HCT116 (cell line): ENCODE measurements around the gene SLC10A6. TPM values are rescaled to one million over a fixed set of nuclear protein-coding genes. Genes with fewer than 3 reads are reported as not detected.

ENCODE experiments used
- ATAC-seq: fragments of 200-7000 bp; cut with Tn5 transposase; 2 replicates; pipeline ENCODE4 v1.9.1; 2020; ENCODE audit warnings: mild to moderate bottlenecking, moderate library complexity
- BruUV-seq: library from RNA; stranded (reverse); fragments of 400-500 nt; replicated peaks from 2 replicates; lab custom pipeline; 2021; lab: Mats Ljungman, UMichigan
- CTCF ChIA-PET: fragments of 300-600 bp; sonication (Branson Sonifier 250); formaldehyde crosslinking; loops from one replicate; lab custom pipeline; 2021; ENCODE audit warnings: antibody characterized with exemption; lab: Charles Lee
- POLR2A ChIA-PET: fragments of 300-600, 350-600 bp; sonication (Branson Sonifier 250); formaldehyde crosslinking; loops from one replicate; lab custom pipeline; 2021; ENCODE audit warnings: antibody characterized with exemption; lab: Charles Lee
- RAD21 ChIA-PET, 2 experiments: fragments of 300-600 bp; sonication (Branson Sonifier 250); formaldehyde crosslinking; loops; one replicate each; lab custom pipeline; 2023; ENCODE audit warnings: low total read pairs in 2 of 2; ENCODE audit not compliant: uncharacterized antibody in 2 of 2, unreplicated experiment in 2 of 2, low non-redundant PET in 1 of 2; lab: Charles Lee
- DNase-seq: peaks from one replicate; pipeline ENCODE4 v3.0.0-alpha.2; 2010; ENCODE audit warnings: low read depth, low spot score
- H2AFZ ChIP-seq: fragments of 200-600 bp; shearing (Covaris generic), sonication (generic); 2 replicates; pipeline ENCODE4 v1.6.1; 2017; ENCODE audit warnings: low read depth, mixed run types, mixed read lengths, antibody characterized with exemption, low read length; ENCODE audit not compliant: poor library complexity, severe bottlenecking
- H3K27ac ChIP-seq: 2 replicates; pipeline ENCODE4 v1.5.1; 2012; ENCODE audit warnings: low read depth, low read length
- H3K27me3 ChIP-seq: fragments of 200-600 bp; sonication (generic); 2 replicates; pipeline ENCODE4 v1.6.1; 2016; ENCODE audit warnings: mixed run types, low read length, mixed read lengths; ENCODE audit not compliant: insufficient read depth
- H3K36me3 ChIP-seq, 2 experiments: fragments of 200-500 bp in 1 of 2; fragments of 200-600 bp in 1 of 2; sonication (Bioruptor generic) in 1 of 2; sonication (generic) in 1 of 2; 2 replicates each; pipeline versions ENCODE4 v1.5.1 to v1.6.1; 2014 to 2016; ENCODE audit warnings: low read length in 2 of 2, inconsistent platforms in 1 of 2, mixed read lengths in 1 of 2, mixed run types in 1 of 2; ENCODE audit not compliant: insufficient read depth in 2 of 2, control insufficient read depth in 1 of 2
- H3K4me1 ChIP-seq, 2 experiments: fragments of 200-600 bp in 1 of 2; sonication (generic) in 1 of 2; 2 replicates each; pipeline versions ENCODE4 v1.5.1 to v1.6.1; 2012 to 2017; ENCODE audit warnings: low read length in 2 of 2, inconsistent platforms in 1 of 2, mild to moderate bottlenecking in 1 of 2, mixed read lengths in 1 of 2, mixed run types in 1 of 2, moderate library complexity in 1 of 2; ENCODE audit not compliant: insufficient read depth in 2 of 2, control insufficient read depth in 1 of 2
- H3K4me2 ChIP-seq: fragments of 200-600 bp; sonication (generic); 2 replicates; pipeline ENCODE4 v1.6.1; 2017; ENCODE audit warnings: mixed run types, low read length, mixed read lengths
- H3K4me3 ChIP-seq, 2 experiments: fragments of 200-600 bp in 1 of 2; sonication (generic) in 1 of 2; replicated peaks in 1 of 2; 2 replicates each; pipeline ENCODE4 v1.5.1; 2011 to 2016; ENCODE audit warnings: low read length in 2 of 2, control low read depth in 1 of 2, low read depth in 1 of 2, mild to moderate bottlenecking in 1 of 2, mixed read lengths in 1 of 2, mixed run types in 1 of 2
- H3K79me2 ChIP-seq: fragments of 200-600 bp; sonication (generic); 2 replicates; pipeline ENCODE4 v1.6.1; 2017; ENCODE audit warnings: mild to moderate bottlenecking, mixed run types, low read length, moderate library complexity, mixed read lengths; ENCODE audit not compliant: insufficient read depth
- H3K9ac ChIP-seq: fragments of 200-600 bp; sonication (generic); 2 replicates; pipeline ENCODE4 v1.6.1; 2016; ENCODE audit warnings: low read length, mixed read lengths
- H3K9me2 ChIP-seq: fragments of 200-600 bp; sonication (generic), shearing (Covaris generic); 2 replicates; pipeline ENCODE4 v1.6.1; 2017; ENCODE audit warnings: mixed run types, mild to moderate bottlenecking, moderate library complexity; ENCODE audit not compliant: insufficient read depth
- H3K9me3 ChIP-seq, 2 experiments: fragments of 200-500 bp in 1 of 2; fragments of 200-600 bp in 1 of 2; sonication (Bioruptor generic) in 1 of 2; sonication (generic) in 1 of 2; 2 replicates each; pipeline ENCODE4 v1.6.1; 2014 to 2017; ENCODE audit warnings: low read length in 2 of 2, mixed read lengths in 2 of 2, inconsistent platforms in 1 of 2, low read depth in 1 of 2, mild to moderate bottlenecking in 1 of 2, mixed run types in 1 of 2, moderate library complexity in 1 of 2; ENCODE audit not compliant: control insufficient read depth in 1 of 2, insufficient read depth in 1 of 2
- H4K20me1 ChIP-seq: fragments of 200-600 bp; sonication (generic), shearing (Covaris generic); 2 replicates; pipeline ENCODE4 v1.6.1; 2017; ENCODE audit warnings: mixed run types, mild to moderate bottlenecking, moderate library complexity; ENCODE audit not compliant: insufficient read depth
- ATF3 ChIP-seq: IDR thresholded peaks from 2 replicates; pipeline ENCODE4 v1.6.1; 2012
- FOSL1 ChIP-seq: IDR thresholded peaks from 2 replicates; pipeline ENCODE4 v1.6.1; 2012; ENCODE audit warnings: low read depth
- MAX ChIP-seq: IDR thresholded peaks from 2 replicates; pipeline ENCODE4 v1.6.1; 2012
- POLR2A ChIP-seq: IDR thresholded peaks from 2 replicates; pipeline ENCODE4 v1.7.0; 2011; ENCODE audit warnings: borderline replicate concordance; ENCODE audit not compliant: insufficient read depth, insufficient read length; ENCODE audit errors: extremely low read depth
- RAD21 ChIP-seq: IDR thresholded peaks from 2 replicates; pipeline ENCODE4 v1.6.1; 2012; ENCODE audit warnings: low read depth, mild to moderate bottlenecking
- SP1 ChIP-seq: IDR thresholded peaks from 2 replicates; pipeline ENCODE4 v1.6.1; 2012; ENCODE audit warnings: low read depth
- YY1 ChIP-seq: IDR thresholded peaks from 2 replicates; pipeline ENCODE4 v1.6.1; 2011; ENCODE audit warnings: low read length, low read depth, moderate library complexity, mild to moderate bottlenecking; ENCODE audit not compliant: insufficient replicate concordance; ENCODE audit errors: extremely low read depth
- intact Hi-C: fragments of 100-400 bp; cut with micrococcal nuclease; formaldehyde crosslinking; loops from 2 replicates; pipeline ENCODE4 v1.10.0; 2022
- total RNA-seq: library from RNA; stranded (reverse); gene quantifications from one replicate; pipeline ENCODE4 v1.2.1, GENCODE V29; 2021; ENCODE audit not compliant: unreplicated experiment

SLC10A6 gene
- total RNA-seq, 1 experiment from 2014 or later: not detected

DNA sequence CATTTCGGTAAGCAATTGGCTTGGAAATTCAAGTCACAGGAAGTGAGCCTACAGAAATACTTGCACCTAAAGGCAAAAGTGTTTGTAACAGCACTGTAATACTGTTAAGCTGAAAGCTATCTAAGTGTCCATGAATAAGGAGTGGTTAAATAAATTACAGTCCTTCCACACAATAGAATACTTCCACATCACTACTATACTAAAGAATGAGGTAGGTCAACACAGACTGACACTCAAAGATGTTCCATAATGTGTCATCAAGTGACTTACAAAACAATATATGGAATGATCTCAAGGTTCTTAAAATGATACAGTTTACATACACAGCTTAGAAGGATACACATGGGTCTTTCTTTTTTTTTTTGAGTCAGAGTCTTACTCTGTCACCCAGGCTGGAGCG lies 27.0 kb downstream of the SLC10A6 start:
- Histone ChIP-seq H3K27me3 (no peaks in the 10 kb centered on the region), H3K9ac (no peak overlapping the region), H3K79me2 (no peaks in the 10 kb centered on the region), H3K9me3 (no peaks in the 10 kb centered on the region), H3K9me2 (no peaks in the 10 kb centered on the region), H4K20me1 (no peaks in the 10 kb centered on the region), H3K4me2 (no peak overlapping the region), H3K4me3 (no peak overlapping the region), H3K27ac (no peak overlapping the region), H2AFZ (no peak overlapping the region), H3K4me1 (peaks cover 0 to 14% of the 10 kb centered on the region in 2 experiments; a peak in 2 of 4 replicates), H3K36me3 (no peaks in the 10 kb centered on the region)
- TF ChIP-seq RAD21: no peak
- TF ChIP-seq ATF3: no peak
- no peak for TF ChIP-seq POLR2A
- no peak for TF ChIP-seq FOSL1
- no peak for TF ChIP-seq YY1
- TF ChIP-seq SP1: no peak
- TF ChIP-seq MAX: no peak
- ChIA-PET CTCF (no interaction called here), POLR2A (no interaction called here), RAD21 (no interaction called here)
- DNase-seq (no peak), ATAC-seq (no peak)
- intact Hi-C loops: no loop called here
- BruUV-seq: no TSS peak

GRCh38 chr4:86821151-86821550 lies 28.0 kb downstream of the SLC10A6 start:
- no peak overlapping the region for H3K4me2 ChIP-seq
- BruUV-seq: no TSS peak
- ChIA-PET CTCF (no interaction called here), RAD21 (no interaction called here), POLR2A (no interaction called here)
- no peaks in the 10 kb centered on the region for H3K9me2 ChIP-seq
- ATAC-seq: no peak
- H3K4me3 ChIP-seq: no peak overlapping the region
- no peak overlapping the region for H2AFZ ChIP-seq
- no peaks in the 10 kb centered on the region for H3K27me3 ChIP-seq
- TF ChIP-seq FOSL1: no peak
- H3K9ac ChIP-seq: no peak overlapping the region
- peaks cover 0 to 14% of the 10 kb centered on the region in 2 experiments; a peak in 2 of 4 replicates for H3K4me1 ChIP-seq
- no peaks in the 10 kb centered on the region for H3K79me2 ChIP-seq
- H3K27ac ChIP-seq: no peak overlapping the region
- no peaks in the 10 kb centered on the region for H4K20me1 ChIP-seq
- intact Hi-C loops: no loop called here
- no peaks in the 10 kb centered on the region for H3K36me3 ChIP-seq
- H3K9me3 ChIP-seq: no peaks in the 10 kb centered on the region
- DNase-seq: no peak
